ENCODE measurements around the gene ITIH3.

Gene ITIH3

DNA sequence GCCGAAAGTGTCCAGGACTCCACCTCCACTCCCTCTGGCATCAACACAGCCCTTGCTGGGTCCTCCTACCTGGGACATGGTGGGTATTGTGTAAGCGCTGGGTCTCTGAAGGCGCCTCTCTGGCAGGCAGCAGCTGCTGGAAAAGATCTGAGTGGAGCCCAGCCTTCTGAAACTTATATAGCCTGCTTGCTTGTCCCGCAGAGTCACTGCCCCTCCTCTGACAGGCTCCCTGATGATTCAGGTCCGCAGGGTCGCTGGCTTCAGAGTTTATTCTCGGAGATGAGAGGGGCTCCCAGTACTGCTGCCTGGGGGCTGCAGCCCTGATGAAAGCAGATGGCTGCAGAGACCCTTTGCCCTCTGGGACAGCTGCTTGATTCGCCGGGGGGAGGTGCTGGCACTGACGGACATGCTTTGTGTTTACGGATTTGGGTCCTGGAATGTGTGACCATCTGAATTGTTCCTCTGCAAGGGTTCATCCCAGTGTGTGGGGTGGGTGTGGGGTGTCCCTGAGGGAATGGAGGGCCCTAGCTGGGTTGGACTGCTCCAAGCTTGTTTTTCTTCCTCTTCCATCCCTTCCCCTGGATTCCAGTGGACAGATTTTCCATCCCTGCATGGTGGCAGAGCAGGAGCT lies 40.4 kb downstream of the ITIH3 start, which contains the start of gene MUSTN1:
Gene MUSTN1, minus strand, starts transcription at position 149 of the 631 bp plus-strand sequence. Its CDS starts 71 bp downstream, at position 78.
- DNase-seq (ENCODE audit: low read depth) = peak; percentile 55
- TF ChIP-seq, protein P1, sequence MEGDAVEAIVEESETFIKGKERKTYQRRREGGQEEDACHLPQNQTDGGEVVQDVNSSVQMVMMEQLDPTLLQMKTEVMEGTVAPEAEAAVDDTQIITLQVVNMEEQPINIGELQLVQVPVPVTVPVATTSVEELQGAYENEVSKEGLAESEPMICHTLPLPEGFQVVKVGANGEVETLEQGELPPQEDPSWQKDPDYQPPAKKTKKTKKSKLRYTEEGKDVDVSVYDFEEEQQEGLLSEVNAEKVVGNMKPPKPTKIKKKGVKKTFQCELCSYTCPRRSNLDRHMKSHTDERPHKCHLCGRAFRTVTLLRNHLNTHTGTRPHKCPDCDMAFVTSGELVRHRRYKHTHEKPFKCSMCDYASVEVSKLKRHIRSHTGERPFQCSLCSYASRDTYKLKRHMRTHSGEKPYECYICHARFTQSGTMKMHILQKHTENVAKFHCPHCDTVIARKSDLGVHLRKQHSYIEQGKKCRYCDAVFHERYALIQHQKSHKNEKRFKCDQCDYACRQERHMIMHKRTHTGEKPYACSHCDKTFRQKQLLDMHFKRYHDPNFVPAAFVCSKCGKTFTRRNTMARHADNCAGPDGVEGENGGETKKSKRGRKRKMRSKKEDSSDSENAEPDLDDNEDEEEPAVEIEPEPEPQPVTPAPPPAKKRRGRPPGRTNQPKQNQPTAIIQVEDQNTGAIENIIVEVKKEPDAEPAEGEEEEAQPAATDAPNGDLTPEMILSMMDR (conservative IDR thresholded peaks at IDR 0.05; ENCODE audit: low read depth, low read length) = no peak
- no peak within 1 kb of the TSS for H3K4me3 ChIP-seq (ENCODE audit: low read depth, low read length)

DNA sequence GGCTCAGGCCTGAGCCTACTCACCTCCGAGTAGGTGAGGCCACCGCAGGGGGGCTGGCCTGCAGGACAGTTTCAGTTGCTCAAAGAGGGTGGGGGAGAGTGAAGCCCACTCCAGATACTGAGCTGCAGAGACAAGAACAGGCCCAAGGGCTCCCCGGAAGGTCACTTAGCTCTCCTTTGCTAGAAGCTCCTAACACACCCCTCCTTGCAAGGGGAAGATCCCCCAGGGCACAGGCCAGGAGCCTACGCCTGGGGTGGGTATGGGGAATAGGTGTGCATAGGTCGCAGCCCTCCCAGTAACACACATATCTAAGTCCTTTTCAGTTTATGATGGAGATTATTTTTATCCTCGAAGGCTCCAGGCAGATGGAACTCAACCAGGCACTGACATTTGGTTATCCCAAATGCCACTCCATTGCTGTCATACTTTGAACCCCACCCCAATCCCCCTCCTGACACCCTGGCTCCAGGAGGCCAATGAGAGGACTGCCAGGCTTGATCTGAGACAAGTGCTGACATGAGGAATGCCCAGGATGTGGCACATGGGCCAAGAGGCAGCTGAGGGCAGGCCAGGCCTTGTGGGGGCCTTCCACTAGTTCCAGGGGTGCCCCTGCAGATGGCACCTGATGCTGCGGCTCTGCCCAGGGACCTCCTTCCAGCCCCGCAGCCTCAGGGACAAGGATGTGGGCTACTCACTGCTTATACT lies 41.3 kb downstream of the ITIH3 start:
- H3K4me3 ChIP-seq (ENCODE audit: low read depth, low read length) = no peak overlapping the region
- TF ChIP-seq, protein P1 (conservative IDR thresholded peaks at IDR 0.05; ENCODE audit: low read depth, low read length) = no peak
- DNase-seq (ENCODE audit: low read depth) = no peak

DNA sequence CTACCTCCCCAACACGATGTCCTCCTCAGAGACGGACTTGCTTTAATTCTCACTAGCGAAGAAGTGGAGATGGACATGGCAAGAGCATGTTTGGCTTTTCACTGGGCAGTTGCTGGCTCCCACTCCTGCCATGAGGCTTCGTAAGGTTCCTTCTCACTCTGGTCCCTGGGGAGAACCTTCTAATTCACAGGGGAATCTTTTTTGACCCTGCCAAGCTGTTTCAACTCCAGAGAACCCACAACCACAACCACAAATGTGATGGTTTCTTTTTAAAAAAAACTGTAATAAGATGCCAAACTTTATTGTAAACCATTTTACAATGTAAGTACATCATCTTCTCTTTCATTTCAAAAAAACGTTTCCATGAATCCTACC lies 41.9 kb downstream of the ITIH3 start:
- TF ChIP-seq, protein P1 (conservative IDR thresholded peaks at IDR 0.05; ENCODE audit: low read depth, low read length) = no peak
- H3K4me3 ChIP-seq (ENCODE audit: low read depth, low read length) = no peak overlapping the region
- no peak for DNase-seq (ENCODE audit: low read depth)

DNA sequence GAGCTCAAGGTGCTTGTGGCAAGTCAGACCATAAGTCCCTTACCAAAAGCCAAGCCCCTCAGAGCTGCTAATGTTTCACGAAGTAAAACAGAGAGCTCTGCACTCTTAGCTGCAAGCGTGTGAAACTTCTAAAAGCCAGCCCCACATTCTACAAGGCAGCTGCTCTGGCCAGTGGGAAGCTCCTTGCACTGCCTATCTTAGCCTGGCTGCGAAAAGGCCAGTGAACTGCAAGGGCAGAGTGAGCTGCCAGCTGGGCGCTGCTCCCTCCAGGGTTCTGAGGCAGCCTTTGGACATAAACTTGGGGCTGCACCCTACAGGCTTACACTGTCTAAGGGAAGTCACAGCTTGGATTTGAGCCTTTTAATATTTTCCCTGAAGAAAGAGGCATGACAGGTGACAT lies 42.4 kb downstream of the ITIH3 start:
- DNase-seq (ENCODE audit: low read depth) = no peak

DNA sequence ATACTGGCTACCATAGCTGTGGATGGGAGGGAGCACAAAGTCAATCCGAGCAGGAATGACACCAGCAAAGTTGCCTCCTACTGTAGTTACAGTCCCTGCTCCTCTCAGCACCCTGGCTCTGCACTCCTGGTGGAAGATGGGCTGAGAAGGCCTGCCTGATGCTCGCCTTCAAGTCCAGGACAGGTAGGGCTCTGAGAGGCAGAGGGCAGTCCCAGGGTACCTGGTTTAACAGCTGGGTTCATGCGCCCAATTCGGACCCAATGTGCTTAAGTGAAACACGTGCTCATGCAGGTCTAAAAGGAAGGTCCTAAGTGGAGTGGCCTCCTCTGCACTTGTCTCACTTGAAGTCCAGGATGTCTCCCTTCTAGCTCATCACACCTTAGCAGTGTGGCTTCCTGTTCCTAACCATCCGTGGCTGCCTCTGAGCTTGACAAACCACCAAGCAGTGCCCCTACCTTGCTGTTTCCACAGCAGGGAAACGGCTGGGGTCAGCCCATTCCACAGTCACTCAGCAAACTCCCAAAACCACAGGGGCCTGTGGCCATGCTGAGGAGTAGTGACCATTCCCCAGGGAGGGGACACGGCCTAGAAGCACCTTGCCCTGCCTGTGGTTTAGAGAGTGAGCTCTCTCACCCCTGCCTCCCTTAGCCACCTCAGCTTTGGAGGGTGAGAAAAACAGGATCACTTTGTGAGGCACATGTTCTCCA lies 44.1 kb downstream of the ITIH3 start:
- no peak overlapping the region for H3K4me3 ChIP-seq (ENCODE audit: low read depth, low read length)
- TF ChIP-seq, protein P1 (conservative IDR thresholded peaks at IDR 0.05; ENCODE audit: low read depth, low read length) = no peak
- DNase-seq (ENCODE audit: low read depth) = no peak

More for the DNA sequence above, 42.4 kb downstream of the ITIH3 start:
- no peak overlapping the region for H3K4me3 ChIP-seq (ENCODE audit: low read depth, low read length)
- TF ChIP-seq, protein P1 (conservative IDR thresholded peaks at IDR 0.05; ENCODE audit: low read depth, low read length) = no peak

DNA sequence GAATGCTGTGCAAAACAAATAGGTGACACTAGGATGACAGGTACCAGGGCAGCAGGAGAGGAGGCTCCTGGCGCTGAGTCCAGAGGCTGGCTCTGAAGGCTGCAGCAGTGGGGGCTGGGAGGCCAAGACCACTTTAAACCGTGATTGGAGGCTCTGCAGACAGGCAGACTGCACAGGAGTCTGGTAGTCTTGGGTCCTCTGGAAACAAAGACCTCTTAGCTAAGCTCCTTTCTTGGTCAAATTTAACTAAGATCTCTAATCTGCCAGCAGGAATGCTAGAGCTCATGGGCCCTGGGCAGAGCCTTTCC lies 44.6 kb downstream of the ITIH3 start:
- no peak overlapping the region for H3K4me3 ChIP-seq (ENCODE audit: low read depth, low read length)
- TF ChIP-seq, protein P1 (conservative IDR thresholded peaks at IDR 0.05; ENCODE audit: low read depth, low read length) = no peak

More for the DNA sequence above, 44.6 kb downstream of the ITIH3 start:
- no peak for DNase-seq (ENCODE audit: low read depth)

Data from choroid plexus epithelial cell (primary cell).